K562 (cell line): ENCODE measurements around the gene TEFM. TPM values are rescaled to one million over a fixed set of nuclear protein-coding genes. Genes with fewer than 3 reads are reported as not detected.
A peak's percentile ranks its signal among the peaks of the same experiment; 100 is the strongest.

Experiments used
- AFF1 ChIP-seq, 2 experiments: fragments of 450-650 bp; IDR thresholded peaks; 2 replicates each; pipeline ENCODE4 v1.6.1; 2018; ENCODE audit warnings: mild to moderate bottlenecking in 2 of 2, low read depth in 1 of 2; ENCODE audit not compliant: partially characterized antibody in 2 of 2
- ATF3 ChIP-seq, 2 experiments: fragments of 450-650 bp in 1 of 2; sonication (generic) in 1 of 2; formaldehyde crosslinking in 1 of 2; IDR thresholded peaks in 1 of 2; conservative IDR thresholded peaks in 1 of 2; 2 replicates each; pipeline versions ENCODE4 v1.6.1 to v1.8.1; 2016 to 2023; ENCODE audit warnings: mild to moderate bottlenecking in 2 of 2, moderate library complexity in 2 of 2, inconsistent platforms in 1 of 2, missing genetic modification reagents in 1 of 2
- BHLHE40 ChIP-seq: IDR thresholded peaks from 2 replicates; pipeline ENCODE4 v1.6.1; 2011; ENCODE audit warnings: low read length, improper control_type of control experiment
- CHD4 ChIP-seq: fragments of 200-600 bp; sonication (generic); IDR thresholded peaks from 3 replicates; pipeline ENCODE4 v1.6.1; 2012; ENCODE audit warnings: low read depth, mild to moderate bottlenecking, mixed read lengths, low read length, inconsistent platforms; ENCODE audit not compliant: insufficient read depth, insufficient replicate concordance, poor library complexity, severe bottlenecking
- CREB3 ChIP-seq: fragments of 450-650 bp; conservative IDR thresholded peaks from 2 replicates; pipeline ENCODE4 v1.6.1; 2016; ENCODE audit warnings: missing genetic modification characterization, low read depth, mild to moderate bottlenecking, missing compliant biosample characterization, moderate library complexity
- CSDE1 ChIP-seq, 2 experiments: fragments of 450-650 bp; IDR thresholded peaks; 2 replicates each; pipeline ENCODE4 v1.6.1; 2016; ENCODE audit warnings: mild to moderate bottlenecking in 1 of 2
- ELF2 ChIP-seq: fragments of 250-450 bp; sonication (Bioruptor Pico); IDR thresholded peaks from 2 replicates; pipeline ENCODE4 v1.5.0; 2021; ENCODE audit warnings: mild to moderate bottlenecking
- ID3 ChIP-seq, 2 experiments: fragments of 250-450 bp in 1 of 2; fragments of 450-650 bp in 1 of 2; sonication (Bioruptor Pico) in 1 of 2; IDR thresholded peaks; 2 replicates each; pipeline versions ENCODE4 v1.6.1 to v1.8.0; 2016 to 2021; ENCODE audit warnings: mild to moderate bottlenecking in 2 of 2, moderate library complexity in 2 of 2, missing compliant biosample characterization in 1 of 2, missing genetic modification characterization in 1 of 2
- KLF16 ChIP-seq: IDR thresholded peaks from 2 replicates; pipeline ENCODE4 v1.6.1; 2016; ENCODE audit warnings: antibody characterized with exemption
- MCM5 ChIP-seq: fragments of 450-650 bp; IDR thresholded peaks from 2 replicates; pipeline ENCODE4 v1.6.1; 2016; ENCODE audit warnings: low read depth
- NELFE ChIP-seq: IDR thresholded peaks from 2 replicates; pipeline ENCODE4 v1.6.1; 2011; ENCODE audit warnings: mild to moderate bottlenecking; ENCODE audit not compliant: insufficient read depth, insufficient read length
- NR4A1 ChIP-seq, 2 experiments: fragments of 250-450 bp in 1 of 2; fragments of 450-650 bp in 1 of 2; sonication (Bioruptor Pico) in 1 of 2; IDR thresholded peaks; 2 replicates each; pipeline versions ENCODE4 v1.4.0 to v1.6.1; 2016 to 2020; ENCODE audit warnings: mild to moderate bottlenecking in 2 of 2, missing compliant biosample characterization in 1 of 2, missing genetic modification characterization in 1 of 2, moderate library complexity in 1 of 2
- PKNOX1 ChIP-seq: fragments of 450-650 bp; IDR thresholded peaks from 2 replicates; pipeline ENCODE4 v1.6.1; 2016
- PML ChIP-seq: IDR thresholded peaks from 2 replicates; pipeline ENCODE4 v1.6.1; 2012; ENCODE audit warnings: low read length, inconsistent platforms
- POLR2A ChIP-seq: fragments of 450-650 bp; conservative IDR thresholded peaks from 2 replicates; pipeline ENCODE4 v1.6.1; 2016
- PPARD ChIP-seq: fragments of 250-450 bp; sonication (Bioruptor Pico); IDR thresholded peaks from 2 replicates; pipeline ENCODE4 v1.8.0; 2022; ENCODE audit warnings: inconsistent platforms, mild to moderate bottlenecking, moderate library complexity
- RBM22 ChIP-seq: fragments of 200-400 bp; formaldehyde crosslinking; IDR thresholded peaks from 2 replicates; pipeline ENCODE4 v1.6.1; 2018; ENCODE audit warnings: low read length, low read depth; ENCODE audit not compliant: poor library complexity, severe bottlenecking
- SMAD3 ChIP-seq: fragments of 450-650 bp; formaldehyde crosslinking; conservative IDR thresholded peaks from 2 replicates; pipeline ENCODE4 v1.4.0; 2020; ENCODE audit warnings: mild to moderate bottlenecking
- TCF7L2 ChIP-seq: fragments of 150-350 bp; IDR thresholded peaks from 2 replicates; pipeline ENCODE4 v1.6.1; 2016; ENCODE audit warnings: low read depth, mild to moderate bottlenecking, low read length, moderate library complexity
- polyA plus RNA-seq, 8 experiments: library from polyadenylated mRNA; depleted of rRNA in 4 of 8; stranded (reverse) in 5 of 8; unstranded in 3 of 8; fragments of >200 nt; fragmentation: Nextera tagmentation in 2 of 8; fragmentation: Illumina TruSeq in 1 of 8; extraction: Ambion mirVana in 2 of 8; extraction: Trizol in 1 of 8; gene quantifications; 2 replicates each; pipeline versions ENCODE4 v1.2.1 to v1.2.3, GENCODE V29; 2011 to 2014; ENCODE audit warnings: inconsistent platforms in 1 of 8, missing spikeins in 1 of 8
- total RNA-seq, 7 experiments: library from RNA; depleted of rRNA in 6 of 7; stranded (reverse); fragments of >200 nt in 6 of 7; fragmentation: Illumina TruSeq in 2 of 7; extraction: Trizol in 2 of 7; gene quantifications; 2 replicates each; pipeline versions ENCODE4 v1.2.1 to v1.2.3, GENCODE V29; 2011 to 2021; ENCODE audit warnings: low replicate concordance in 1 of 7

Gene TEFM
- total and polyA plus RNA-seq, 9 of the 15 experiments (the other 6 are each of a cell fraction or from before 2014, with no cell fraction given), result 12.5 to 60.3 (median 23.3) TPM

GRCh38 chr17:30906101-30906911, at the start of gene TEFM (continued):
- TF ChIP-seq POLR2A (peak; percentile 95), ID3 (CRISPR knock-in tag; IDR thresholded peaks at IDR 0.05) (no peak), ID3 (tag; IDR thresholded peaks at IDR 0.05) (no peak), CSDE1 (IDR thresholded peaks at IDR 0.05) (0 out of 4 replicates have a peak, but pooled peaks of 1 of the 2 experiments have one; percentile 17), MCM5 (no peak), ATF3 (IDR thresholded peaks at IDR 0.05) (no peak), ATF3 (CRISPR knock-in tag; conservative IDR thresholded peaks at IDR 0.05) (peak; percentile 47; the same call in 1 of the 2 replicates), NELFE (no peak), AFF1 (IDR thresholded peaks at IDR 0.05; ENCODE audit: low read depth in 1 of 2, partially characterized antibody in 2 of 2) (peak in 1 of 2 experiments; percentile 78), PKNOX1 (peak; percentile 75), NR4A1 (CRISPR knock-in tag; IDR thresholded peaks at IDR 0.05) (no peak), NR4A1 (tag; IDR thresholded peaks at IDR 0.05) (no peak), CREB3 (tag) (no peak), CHD4 (no peak), RBM22 (peak; percentile 86), KLF16 (no peak), PPARD (no peak), PML (peak; percentile 79), TCF7L2 (no peak), SMAD3 (CRISPR knock-in tag) (no peak), BHLHE40 (peak; percentile 52; the same call in 1 of the 2 replicates), ELF2 (peak; percentile 78)
